ENCODE data around the gene SYMPK.

SYMPK gene

GRCh38 chr19:45902651-45903625 is 40.0 kb upstream of the SYMPK start:
- DNase-seq: peak; percentile 94
- H3K27ac ChIP-seq: no peak overlapping the region
- peaks cover 12% of the 10 kb centered on the region for H3K36me3 ChIP-seq (replicated peaks)
- H3K27me3 ChIP-seq (replicated peaks): no peaks in the 10 kb centered on the region
- peak overlapping the region; percentile 76 for H3K4me3 ChIP-seq (ENCODE audit: low read depth, low read length)
- in situ Hi-C loops (cut with HindIII; ENCODE audit: low pct_ligation_motif_present, low sequenced_read_pairs): no loop called here
- TF ChIP-seq CTCF (IDR thresholded peaks at IDR 0.05; ENCODE audit: low read depth, low read length, missing control alignments): no peak

GRCh38 chr19:45901912-45902650 is 39.1 kb upstream of the SYMPK start, which contains the start of gene MYPOP:
Gene MYPOP (minus strand): TSS chr19:45902613. CDS start chr19:45901773, 840 bp downstream.
- TF ChIP-seq CTCF (IDR thresholded peaks at IDR 0.05; ENCODE audit: low read depth, low read length, missing control alignments): no peak
- in situ Hi-C loops (cut with HindIII; ENCODE audit: low pct_ligation_motif_present, low sequenced_read_pairs): no loop called here
- Histone ChIP-seq H3K27ac (no peak within 1 kb of the TSS), H3K36me3 (replicated peaks) (peaks cover 14% of the 10 kb centered on the region), H3K27me3 (replicated peaks) (no peaks in the 10 kb centered on the region), H3K4me3 (ENCODE audit: low read depth, low read length) (peak within 1 kb of the TSS; percentile 76)
- no peak for DNase-seq

- TF ChIP-seq CTCF (IDR thresholded peaks at IDR 0.05; ENCODE audit: low read depth, low read length, missing control alignments): no peak
- H3K36me3 ChIP-seq (replicated peaks): peaks cover 14% of the 10 kb centered on the region
- peak overlapping the region; percentile 76 for H3K4me3 ChIP-seq (ENCODE audit: low read depth, low read length)
These were observed 38.5 kb upstream of the SYMPK start for GRCh38 chr19:45901432-45901911.

GRCh38 chr19:45900738-45901431 is 37.9 kb upstream of the SYMPK start:
- no peak for DNase-seq
- TF ChIP-seq CTCF (IDR thresholded peaks at IDR 0.05; ENCODE audit: low read depth, low read length, missing control alignments): no peak
- no peak overlapping the region for H3K27ac ChIP-seq
- in situ Hi-C loops (cut with HindIII; ENCODE audit: low pct_ligation_motif_present, low sequenced_read_pairs): no loop called here
- H3K4me3 ChIP-seq (ENCODE audit: low read depth, low read length): peak overlapping the region; percentile 76
- peaks cover 14% of the 10 kb centered on the region for H3K36me3 ChIP-seq (replicated peaks)
- H3K27me3 ChIP-seq (replicated peaks): no peaks in the 10 kb centered on the region

More at GRCh38 chr19:45901432-45901911, 38.5 kb upstream of the SYMPK start:
- Histone ChIP-seq H3K27me3 (replicated peaks) (no peaks in the 10 kb centered on the region), H3K27ac (no peak overlapping the region)
- DNase-seq: no peak
- in situ Hi-C loops (cut with HindIII; ENCODE audit: low pct_ligation_motif_present, low sequenced_read_pairs): no loop called here

- Histone ChIP-seq H3K4me3 (ENCODE audit: low read depth, low read length) (no peak overlapping the region), H3K36me3 (replicated peaks) (peaks cover 14% of the 10 kb centered on the region), H3K27me3 (replicated peaks) (no peaks in the 10 kb centered on the region), H3K27ac (no peak overlapping the region)
- no peak for DNase-seq
- in situ Hi-C loops (cut with HindIII; ENCODE audit: low pct_ligation_motif_present, low sequenced_read_pairs): no loop called here
- TF ChIP-seq CTCF (IDR thresholded peaks at IDR 0.05; ENCODE audit: low read depth, low read length, missing control alignments): no peak
These were observed 37.1 kb upstream of the SYMPK start for GRCh38 chr19:45899919-45900589.
